ENCODE measurements around the gene SIAH2. TPM values are rescaled to one million over a fixed set of nuclear protein-coding genes. Genes with fewer than 3 reads are reported as not detected.

SIAH2 gene
- total RNA-seq, 4 donors from 2014 or later: 17.8 to 29.0 (median 20.4) TPM

- Histone ChIP-seq H3K27me3 (no peaks in the 10 kb centered on the region), H3K27ac (no peak overlapping the region), H3K4me3 (replicated peaks in 1 of 3) (no peak overlapping the region), H3K36me3 (no peaks in the 10 kb centered on the region), H3K9me3 (no peaks in the 10 kb centered on the region), H3K4me1 (peaks cover 13 to 24% of the 10 kb centered on the region in 2 donors)
- intact Hi-C loops (cut with DNase I): no loop called here
- 64 to 97% methylated on average over 3 of the region's 3 CpGs for WGBS, 2 donors
- no peak for TF ChIP-seq CTCF (IDR thresholded peaks at IDR 0.05)
- TF ChIP-seq POLR2A (IDR thresholded peaks at IDR 0.05): no peak
- DNase-seq: no peak
Measured at GRCh38 chr3:150754896-150755295, 8.1 kb downstream of the SIAH2 start.

- Histone ChIP-seq H3K4me1 (peaks cover 9 to 29% of the 10 kb centered on the region in 2 donors), H3K9me3 (no peaks in the 10 kb centered on the region), H3K36me3 (no peaks in the 10 kb centered on the region), H3K27ac (peak overlapping the region; percentile 12 to 69 (median 35)), H3K4me3 (replicated peaks in 1 of 3) (no peak overlapping the region), H3K27me3 (no peaks in the 10 kb centered on the region)
- WGBS, 2 donors: 63 to 94% methylated on average over 2 of the region's 2 CpGs
- intact Hi-C loops (cut with DNase I): no loop called here
- DNase-seq: peak; percentile 36 to 68
- TF ChIP-seq POLR2A (IDR thresholded peaks at IDR 0.05): no peak
- TF ChIP-seq CTCF (IDR thresholded peaks at IDR 0.05): no peak
Measured at GRCh38 chr3:150751781-150752263, 11.1 kb downstream of the SIAH2 start.

- WGBS, 2 donors: 82 to 86% methylated on average over 6 of the region's 6 CpGs
- Histone ChIP-seq H3K9me3 (no peaks in the 10 kb centered on the region), H3K4me3 (replicated peaks in 1 of 3) (no peak overlapping the region), H3K27me3 (no peaks in the 10 kb centered on the region), H3K27ac (no peak overlapping the region), H3K36me3 (no peaks in the 10 kb centered on the region), H3K4me1 (peaks cover 9 to 37% of the 10 kb centered on the region in 2 donors)
- no peak for TF ChIP-seq POLR2A (IDR thresholded peaks at IDR 0.05)
- no peak for TF ChIP-seq CTCF (IDR thresholded peaks at IDR 0.05)
- no peak for DNase-seq
- intact Hi-C loops (cut with DNase I): no loop called here
Measured at GRCh38 chr3:150749255-150749654, 13.7 kb downstream of the SIAH2 start.

DNA sequence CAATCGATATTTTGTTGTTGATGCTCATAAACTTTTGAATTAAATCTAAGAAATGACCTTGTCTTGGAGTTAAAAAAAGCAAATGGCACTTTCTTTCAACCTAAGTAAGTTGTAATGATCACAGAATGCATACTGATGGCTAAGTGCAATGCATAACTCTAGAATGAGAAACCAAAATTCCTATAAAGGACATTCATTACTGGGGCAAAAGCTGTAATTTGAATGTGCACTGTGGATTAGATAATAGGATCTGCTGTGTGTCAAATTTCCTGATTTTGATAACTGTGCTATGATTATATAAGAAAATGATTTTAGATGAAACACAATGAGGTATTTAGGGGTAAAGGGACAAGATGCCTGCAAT lies 14.3 kb downstream of the SIAH2 start:
- Histone ChIP-seq H3K27ac (no peak overlapping the region), H3K36me3 (no peaks in the 10 kb centered on the region), H3K27me3 (no peaks in the 10 kb centered on the region), H3K4me1 (peaks cover 9 to 38% of the 10 kb centered on the region in 2 donors), H3K9me3 (no peaks in the 10 kb centered on the region), H3K4me3 (replicated peaks in 1 of 3) (no peak overlapping the region)
- 76 to 83% methylated on average over 1 of the region's 1 CpG for WGBS, 2 donors
- DNase-seq: no peak
- intact Hi-C loops (cut with DNase I): no loop called here
- TF ChIP-seq CTCF (IDR thresholded peaks at IDR 0.05) (no peak), POLR2A (IDR thresholded peaks at IDR 0.05) (no peak)

- no peak overlapping the region for H3K4me3 ChIP-seq (replicated peaks in 1 of 3)
- no peaks in the 10 kb centered on the region for H3K36me3 ChIP-seq
- H3K27me3 ChIP-seq: no peaks in the 10 kb centered on the region
- peaks cover 9 to 44% of the 10 kb centered on the region in 2 donors for H3K4me1 ChIP-seq
- intact Hi-C loops (cut with DNase I): no loop called here
- H3K9me3 ChIP-seq: no peaks in the 10 kb centered on the region
- DNase-seq: no peak
- no peak overlapping the region for H3K27ac ChIP-seq
- no peak for TF ChIP-seq POLR2A (IDR thresholded peaks at IDR 0.05)
- TF ChIP-seq CTCF (IDR thresholded peaks at IDR 0.05): no peak
- WGBS, 2 donors: 83 to 89% methylated on average over 5 of the region's 5 CpGs
Measured at GRCh38 chr3:150747886-150748683, 14.9 kb downstream of the SIAH2 start.

Data from thyroid gland (tissue), 4 donors.